ENCODE measurements around the gene NXPH3.

DNA sequence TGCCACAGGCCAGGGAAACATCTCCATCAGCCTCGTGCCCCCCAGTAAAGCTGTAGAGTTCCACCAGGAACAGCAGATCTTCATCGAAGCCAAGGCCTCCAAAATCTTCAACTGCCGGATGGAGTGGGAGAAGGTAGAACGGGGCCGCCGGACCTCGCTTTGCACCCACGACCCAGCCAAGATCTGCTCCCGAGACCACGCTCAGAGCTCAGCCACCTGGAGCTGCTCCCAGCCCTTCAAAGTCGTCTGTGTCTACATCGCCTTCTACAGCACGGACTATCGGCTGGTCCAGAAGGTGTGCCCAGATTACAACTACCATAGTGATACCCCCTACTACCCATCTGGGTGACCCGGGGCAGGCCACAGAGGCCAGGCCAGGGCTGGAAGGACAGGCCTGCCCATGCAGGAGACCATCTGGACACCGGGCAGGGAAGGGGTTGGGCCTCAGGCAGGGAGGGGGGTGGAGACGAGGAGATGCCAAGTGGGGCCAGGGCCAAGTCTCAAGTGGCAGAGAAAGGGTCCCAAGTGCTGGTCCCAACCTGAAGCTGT lies 3.4 kb downstream of the NXPH3 start:
- TF ChIP-seq EZH2 (IDR thresholded peaks at IDR 0.05; ENCODE audit: borderline replicate concordance, low read depth, low read length, severe bottlenecking): no peak
- TF ChIP-seq, protein P1, sequence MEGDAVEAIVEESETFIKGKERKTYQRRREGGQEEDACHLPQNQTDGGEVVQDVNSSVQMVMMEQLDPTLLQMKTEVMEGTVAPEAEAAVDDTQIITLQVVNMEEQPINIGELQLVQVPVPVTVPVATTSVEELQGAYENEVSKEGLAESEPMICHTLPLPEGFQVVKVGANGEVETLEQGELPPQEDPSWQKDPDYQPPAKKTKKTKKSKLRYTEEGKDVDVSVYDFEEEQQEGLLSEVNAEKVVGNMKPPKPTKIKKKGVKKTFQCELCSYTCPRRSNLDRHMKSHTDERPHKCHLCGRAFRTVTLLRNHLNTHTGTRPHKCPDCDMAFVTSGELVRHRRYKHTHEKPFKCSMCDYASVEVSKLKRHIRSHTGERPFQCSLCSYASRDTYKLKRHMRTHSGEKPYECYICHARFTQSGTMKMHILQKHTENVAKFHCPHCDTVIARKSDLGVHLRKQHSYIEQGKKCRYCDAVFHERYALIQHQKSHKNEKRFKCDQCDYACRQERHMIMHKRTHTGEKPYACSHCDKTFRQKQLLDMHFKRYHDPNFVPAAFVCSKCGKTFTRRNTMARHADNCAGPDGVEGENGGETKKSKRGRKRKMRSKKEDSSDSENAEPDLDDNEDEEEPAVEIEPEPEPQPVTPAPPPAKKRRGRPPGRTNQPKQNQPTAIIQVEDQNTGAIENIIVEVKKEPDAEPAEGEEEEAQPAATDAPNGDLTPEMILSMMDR (IDR thresholded peaks at IDR 0.05; ENCODE audit: extremely low read depth in 1 of 2, insufficient read depth in 1 of 2, low read depth in 1 of 2, low read length in 2 of 2): no peak
- TF ChIP-seq FOS (IDR thresholded peaks at IDR 0.05; ENCODE audit: borderline replicate concordance, insufficient read depth, low read length): no peak
- TF ChIP-seq POLR2AphosphoS5 (IDR thresholded peaks at IDR 0.05; ENCODE audit: insufficient read depth, low read depth, low read length): no peak
- no peak for TF ChIP-seq POLR2A (IDR thresholded peaks at IDR 0.05; ENCODE audit: low read depth, low read length)
- no peak for TF ChIP-seq JUN (IDR thresholded peaks at IDR 0.05; ENCODE audit: borderline replicate concordance, insufficient read depth, insufficient read length, low read depth)
- TF ChIP-seq, protein P2, sequence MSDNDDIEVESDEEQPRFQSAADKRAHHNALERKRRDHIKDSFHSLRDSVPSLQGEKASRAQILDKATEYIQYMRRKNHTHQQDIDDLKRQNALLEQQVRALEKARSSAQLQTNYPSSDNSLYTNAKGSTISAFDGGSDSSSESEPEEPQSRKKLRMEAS (IDR thresholded peaks at IDR 0.05; ENCODE audit: insufficient read depth, insufficient read length): no peak

Measured in endothelial cell of umbilical vein (primary cell).